IPS-NIHi11 (cell line): ENCODE measurements around the gene GPC5.
A peak's percentile ranks its signal among the peaks of the same experiment; 100 is the strongest.
"Not testable (repeated sequence)": the region's sequence is repeated elsewhere in the genome, so short reads cannot be mapped to it uniquely, and the experiment has no call there.

Source experiments
- DNase-seq: peaks from one replicate; pipeline ENCODE4 v3.0.0; 2012; ENCODE audit warnings: mixed read lengths, low spot score

GPC5 gene

DNA sequence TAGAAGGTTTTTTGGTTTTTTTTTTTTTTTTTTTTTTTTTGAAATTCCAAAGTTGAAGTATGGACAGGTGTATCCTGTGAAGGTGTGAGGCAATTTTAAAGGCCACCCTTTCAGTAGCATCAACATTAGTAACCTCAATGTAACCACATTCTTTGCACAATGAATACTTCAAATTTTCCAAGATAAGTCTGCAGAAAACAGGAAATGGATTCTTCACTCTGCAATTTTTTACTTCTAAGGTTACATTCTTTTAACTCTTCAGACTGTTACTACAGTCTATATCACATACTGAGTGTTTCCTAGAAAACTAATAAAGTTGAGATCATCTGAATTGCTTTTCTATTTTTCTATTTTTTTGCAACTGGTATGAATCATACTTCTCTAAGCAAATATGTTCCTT is 1259.1 kb downstream of the GPC5 start:
- DNase-seq = no peak

GRCh38 chr13:92658293-92658692 is 1259.9 kb downstream of the GPC5 start:
- DNase-seq = no peak

GRCh38 chr13:92661406-92661805 is 1263.0 kb downstream of the GPC5 start:
- no peak for DNase-seq

DNA sequence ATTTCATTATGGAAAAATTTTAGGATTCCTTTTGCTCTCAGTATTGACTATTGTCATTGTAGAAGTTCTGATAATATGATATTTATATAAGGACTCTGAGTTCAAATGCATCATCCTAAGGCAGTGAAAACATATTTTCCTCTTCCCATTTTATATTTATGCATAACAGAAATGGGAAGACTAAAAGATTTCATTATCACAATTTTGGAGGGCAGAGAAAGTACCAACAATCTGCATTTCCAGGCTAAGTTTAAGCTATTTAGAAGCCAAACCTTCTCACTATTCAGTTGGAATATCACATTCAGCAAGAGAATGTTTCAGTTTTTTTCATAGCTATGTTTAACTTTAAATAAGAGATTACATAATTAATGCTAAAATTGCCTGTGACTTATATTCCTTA is 1269.7 kb downstream of the GPC5 start:
- no peak for DNase-seq

DNA sequence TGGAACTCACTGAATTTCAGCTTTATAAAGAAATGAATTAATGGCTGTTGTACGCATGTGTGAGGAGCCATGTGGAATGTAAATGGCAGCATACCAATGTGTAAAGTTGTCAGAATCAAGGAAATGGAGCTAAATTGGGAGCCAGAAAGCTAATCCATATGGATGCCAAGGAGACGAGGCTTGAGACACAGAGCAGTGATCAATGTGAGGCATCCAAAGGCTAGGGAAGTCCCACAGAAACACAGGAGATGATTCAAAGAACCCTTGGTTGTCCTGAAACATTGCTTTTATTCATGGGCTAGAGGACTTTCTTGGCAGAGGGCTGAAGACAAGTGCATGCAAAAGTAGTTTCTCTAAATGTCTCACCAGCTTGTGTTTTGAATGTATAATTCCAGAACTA is 1271.7 kb downstream of the GPC5 start:
- no peak for DNase-seq

DNA sequence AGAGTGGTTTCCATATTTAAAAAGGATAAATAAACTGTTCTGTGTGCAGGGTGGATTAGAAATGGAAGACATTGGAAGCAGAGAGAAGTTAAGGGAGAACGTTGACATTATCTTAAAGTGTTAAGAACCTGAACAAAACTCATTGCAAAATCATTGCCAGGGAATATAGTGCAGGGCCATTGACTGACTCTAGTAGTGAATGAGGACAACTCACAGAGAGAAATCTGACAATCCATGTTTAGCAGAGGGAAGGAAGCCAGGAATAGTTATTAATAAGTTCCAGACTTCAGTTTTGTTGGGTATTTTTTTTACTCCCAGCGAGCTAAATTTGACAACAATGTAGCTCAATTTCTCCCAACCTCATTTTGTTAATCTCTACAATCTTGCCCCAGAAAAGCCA is 1273.4 kb downstream of the GPC5 start:
- DNase-seq = no peak

- no peak for DNase-seq
Observed at GRCh38 chr13:92676246-92676645, 1277.8 kb downstream of the GPC5 start.

- peak; percentile 14 for DNase-seq
Observed at GRCh38 chr13:92677571-92677970, 1279.2 kb downstream of the GPC5 start.

DNA sequence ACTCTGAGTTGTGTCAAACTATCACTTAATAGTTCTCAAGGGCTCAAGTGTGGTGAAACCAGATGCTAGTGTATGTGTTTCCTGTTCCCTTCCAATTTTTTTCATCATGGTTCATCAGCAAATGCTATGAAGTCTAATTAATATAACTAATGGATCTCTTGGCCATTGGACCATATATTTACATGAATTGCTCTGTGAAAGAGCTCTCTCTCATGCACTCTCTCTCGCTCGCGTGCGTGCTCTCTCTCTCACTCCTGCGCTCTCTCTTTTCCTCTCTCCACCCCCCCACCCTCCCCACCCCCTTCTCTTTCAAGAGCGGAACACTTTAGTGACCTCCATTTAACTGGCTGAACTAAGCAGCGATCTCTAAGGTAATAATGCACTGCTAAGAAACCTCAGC is 1281.2 kb downstream of the GPC5 start:
- no peak for DNase-seq

DNA sequence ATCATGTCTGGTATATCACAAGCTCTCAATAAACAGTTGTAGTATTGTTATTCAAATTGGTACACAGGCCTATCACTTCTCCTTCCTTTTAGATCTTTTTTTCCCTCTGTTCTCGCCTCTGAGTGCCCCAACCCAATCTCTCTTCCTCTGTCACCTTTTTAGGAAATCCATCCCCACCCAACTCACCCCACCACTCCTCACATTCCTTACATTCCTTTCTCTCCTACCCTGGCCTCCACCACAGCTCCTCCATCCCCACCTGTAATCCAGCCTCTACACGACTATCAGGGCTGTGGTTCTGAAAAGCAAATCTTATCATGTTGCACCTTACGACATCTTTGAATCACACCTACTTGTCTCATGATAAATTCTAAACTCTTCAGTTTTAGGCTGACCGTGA is 1282.8 kb downstream of the GPC5 start:
- DNase-seq = peak; percentile 36

DNA sequence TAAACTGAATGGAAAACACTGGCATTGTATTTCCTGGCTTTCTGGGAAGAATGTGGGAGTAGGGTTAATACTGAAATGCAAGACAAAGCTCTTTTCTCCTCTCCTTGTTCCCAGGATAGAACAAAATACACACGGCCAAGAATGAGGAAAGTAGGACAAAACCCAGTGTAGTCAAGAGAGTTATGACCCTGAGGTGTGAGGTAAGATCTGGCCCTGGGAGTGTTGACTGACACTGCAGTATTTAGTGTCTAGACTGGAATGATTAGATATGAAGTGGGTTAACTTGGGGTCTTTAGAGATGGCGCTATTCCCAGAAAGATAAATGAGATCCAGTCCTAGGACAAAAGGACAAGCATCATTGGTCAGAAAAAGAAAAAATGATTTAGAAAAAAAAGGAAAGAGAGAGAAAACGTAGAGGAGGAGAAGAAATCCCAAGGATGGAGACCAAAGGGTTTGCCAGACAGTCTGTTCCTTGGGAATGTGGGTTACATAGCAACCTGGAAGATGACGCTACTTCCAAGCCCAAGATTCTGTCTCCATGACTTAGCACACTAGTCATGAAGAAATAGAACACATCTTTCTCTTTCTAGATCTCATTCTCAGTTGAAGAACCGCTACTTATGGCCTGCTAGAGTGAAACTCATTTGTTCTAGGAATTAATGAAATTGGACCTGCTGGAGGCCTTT is 1284.6 kb downstream of the GPC5 start:
- no peak for DNase-seq

DNA sequence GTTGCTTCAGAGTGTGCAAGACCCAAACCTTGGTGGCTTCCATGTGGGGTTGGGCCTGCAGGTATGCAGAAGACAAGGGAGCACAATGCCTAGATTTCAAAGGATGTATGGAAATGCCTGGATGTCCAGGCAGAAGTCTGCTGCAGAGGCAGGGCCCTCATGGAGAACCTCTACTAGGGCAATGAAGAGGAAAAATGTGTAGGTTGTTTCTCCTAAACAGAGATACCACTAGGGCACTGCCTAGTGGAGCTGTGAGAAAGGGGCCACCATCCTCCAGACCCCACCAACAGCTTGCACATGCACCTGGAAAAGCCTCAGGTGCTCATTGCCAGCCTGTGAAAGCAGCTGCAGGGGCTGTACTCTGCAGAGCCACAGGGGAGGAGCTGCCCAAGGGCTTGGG is 1295.6 kb downstream of the GPC5 start:
- no peak for DNase-seq

DNA sequence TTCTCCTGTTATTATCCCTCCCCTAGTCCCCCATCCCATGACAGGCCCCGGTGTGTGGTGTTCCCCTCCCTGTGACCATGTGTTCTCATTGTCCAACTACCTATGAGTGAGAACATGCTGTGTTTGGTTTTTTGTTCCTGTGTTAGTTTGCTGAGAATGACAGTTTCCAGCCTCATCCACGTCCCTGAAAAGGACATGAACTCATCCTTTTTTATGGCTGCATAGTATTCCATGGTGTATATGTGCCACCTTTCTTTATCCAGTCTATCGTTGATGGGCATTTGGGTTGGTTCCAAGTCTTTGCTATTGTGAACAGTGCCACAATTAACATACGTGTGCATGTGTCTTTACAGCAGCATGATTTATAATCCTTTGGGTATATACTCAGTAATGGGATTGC is 1297.4 kb downstream of the GPC5 start:
- not testable (repeated sequence) for DNase-seq

DNA sequence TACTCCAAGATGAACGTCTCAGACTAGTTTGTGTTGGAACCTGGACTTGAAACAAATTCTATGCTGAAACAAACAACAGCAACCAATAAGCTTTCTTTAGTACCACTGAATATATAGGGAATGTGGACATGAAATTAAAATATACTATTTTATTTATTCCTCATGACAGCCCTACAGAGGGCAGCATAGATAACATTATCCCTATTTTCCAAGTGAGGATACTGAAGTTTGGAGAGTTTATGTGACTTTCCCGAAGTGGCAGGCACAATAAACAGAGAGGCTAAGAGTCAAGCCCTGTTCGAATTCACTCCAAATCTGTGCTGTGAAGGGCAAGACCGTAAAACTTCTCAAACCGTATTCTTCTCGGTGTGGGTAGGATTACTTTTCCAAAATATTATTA is 1318.3 kb downstream of the GPC5 start:
- peak; percentile 16 for DNase-seq

- no peak for DNase-seq
Observed at GRCh38 chr13:92717857-92718256, 1319.4 kb downstream of the GPC5 start.

DNA sequence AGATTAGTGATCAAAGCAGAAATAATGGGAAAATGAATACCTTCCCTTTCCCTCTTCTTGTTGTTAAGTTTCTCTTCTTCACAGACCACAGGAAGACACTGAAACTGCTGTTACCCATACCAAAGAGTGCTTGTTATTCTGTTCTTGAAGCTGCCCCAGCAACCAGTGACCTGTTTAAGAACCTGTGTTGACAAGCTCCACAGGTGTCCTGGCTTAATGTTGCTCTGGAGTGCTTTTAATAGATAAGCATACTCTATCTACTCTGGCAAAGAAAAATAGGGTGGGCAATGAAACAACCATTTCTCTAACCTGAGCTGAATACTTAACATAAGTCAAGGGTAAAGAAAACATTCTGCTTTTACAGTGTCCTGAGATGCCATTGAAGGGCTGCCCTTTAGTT is 1321.4 kb downstream of the GPC5 start:
- peak; percentile 29 for DNase-seq

GRCh38 chr13:92721620-92722019 is 1323.2 kb downstream of the GPC5 start:
- no peak for DNase-seq

DNA sequence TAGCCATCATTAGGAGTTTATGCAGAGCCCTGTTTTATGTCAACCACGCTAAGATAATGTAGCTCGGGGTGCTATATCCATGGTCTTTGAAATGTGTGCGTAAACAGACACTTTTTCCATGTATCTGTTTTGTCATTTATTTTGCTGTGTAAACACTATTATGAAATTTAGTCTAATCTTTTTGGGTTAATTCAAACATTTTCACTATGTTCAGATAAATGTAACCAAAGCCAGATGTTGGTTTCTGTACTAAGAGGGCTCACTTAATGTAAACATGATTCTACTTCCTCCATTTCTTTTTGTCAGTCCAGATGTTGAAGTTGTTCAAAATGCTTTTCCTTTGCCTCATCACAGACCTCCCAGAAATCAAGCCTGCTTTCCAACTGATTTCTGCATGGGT is 1328.7 kb downstream of the GPC5 start:
- no peak for DNase-seq

GRCh38 chr13:92734068-92734467 is 1335.6 kb downstream of the GPC5 start:
- DNase-seq = no peak

DNA sequence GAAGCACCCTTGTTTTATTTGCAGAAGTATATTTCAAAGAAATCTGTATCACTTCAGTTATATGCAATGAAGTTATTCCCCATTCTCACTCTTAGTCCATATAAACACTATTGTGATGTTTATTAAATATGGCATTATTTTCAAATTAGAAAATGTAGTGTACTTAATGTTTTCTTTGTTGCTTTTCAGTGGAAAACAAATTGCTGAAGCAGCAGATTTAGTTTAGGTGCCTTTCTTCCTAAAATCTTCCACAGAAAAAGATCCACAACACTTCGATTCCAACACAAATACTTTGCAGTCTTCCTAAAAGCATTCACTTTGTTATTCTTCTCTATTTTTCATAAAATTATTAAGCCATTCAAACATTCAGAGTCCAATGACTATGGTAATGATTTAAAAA is 1336.1 kb downstream of the GPC5 start:
- no peak for DNase-seq

DNA sequence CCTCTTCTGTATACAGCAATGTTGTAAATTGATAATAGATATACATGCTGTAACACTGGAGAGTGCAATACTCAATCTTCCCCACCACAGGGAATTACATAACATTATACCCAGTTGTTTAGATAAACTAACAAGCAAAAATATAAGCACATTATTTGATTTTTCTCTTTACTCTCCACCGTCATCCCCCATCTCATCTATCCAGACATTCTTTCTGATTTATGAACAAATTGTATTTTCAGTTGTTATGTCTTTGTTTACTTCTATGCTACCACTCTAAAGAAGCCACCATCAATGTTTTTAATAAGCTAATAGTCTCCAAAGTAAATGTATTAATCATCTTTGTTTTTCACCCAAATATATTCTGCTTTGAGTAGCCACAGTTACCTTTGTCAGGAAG is 1337.5 kb downstream of the GPC5 start:
- DNase-seq = no peak

GRCh38 chr13:92739306-92739818 is 1340.9 kb downstream of the GPC5 start:
- DNase-seq = no peak

DNA sequence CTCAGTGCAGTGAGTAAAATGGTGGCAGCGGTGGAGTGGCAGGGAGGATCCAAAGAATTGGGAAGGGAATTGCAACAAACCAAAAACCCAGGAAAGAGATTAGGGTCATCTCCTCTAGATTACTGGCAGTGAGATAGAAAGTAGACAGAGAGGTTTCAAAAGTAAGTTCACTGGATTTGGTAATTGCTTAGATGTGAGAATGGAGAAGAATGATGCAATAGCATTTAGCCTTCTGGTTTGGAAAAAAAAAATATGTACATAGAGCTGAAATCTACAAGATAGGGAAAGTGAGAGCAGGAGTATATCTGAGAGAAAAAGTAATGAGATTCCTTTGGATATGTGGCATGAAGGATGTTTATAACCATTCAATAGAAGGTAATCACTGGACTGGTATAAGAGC is 1345.6 kb downstream of the GPC5 start:
- no peak for DNase-seq

GRCh38 chr13:92745258-92745657 is 1346.8 kb downstream of the GPC5 start:
- DNase-seq = no peak
